T-cell (primary cell): ENCODE data around the gene CFAP46. TPM values are rescaled to one million over a fixed set of nuclear protein-coding genes. Genes with fewer than 3 reads are reported as not detected.

Source experiments
- ATAC-seq, 4 experiments: fragments of 200-7000 bp in 3 of 4; fragments of 150-1000 bp in 1 of 4; cut with Tn5 transposase; replicated peaks in 1 of 4; 1 replicate in 3 of 4; 2 replicates in 1 of 4; pipeline ENCODE4 v1.10.0; 2021; ENCODE audit warnings: moderate library complexity in 3 of 4, mild to moderate bottlenecking in 2 of 4, moderate number of reproducible peaks in 1 of 4
- CTCF ChIA-PET, 2 donors: fragments of 300-600 bp; sonication (Branson Sonifier 250); formaldehyde crosslinking; loops; one replicate each; lab custom pipeline; 2022; ENCODE audit warnings: antibody characterized with exemption in 2 of 2; lab: Charles Lee
- POLR2A ChIA-PET, 2 donors: fragments of 300-600 bp; sonication (Branson Sonifier 250); formaldehyde crosslinking; loops; one replicate each; lab custom pipeline; 2022; ENCODE audit warnings: antibody characterized with exemption in 2 of 2; lab: Charles Lee
- DNase-seq, 35 experiments: peaks; one replicate each; pipeline versions ENCODE4 v3.0.0 to v3.0.0-alpha.2; 2013 to 2023
- H3K27ac ChIP-seq: one replicate; pipeline ENCODE4 v1.5.1; 2013; ENCODE audit warnings: low read length
- H3K27me3 ChIP-seq, 2 experiments: replicated peaks in 1 of 2; 1 replicate in 1 of 2; 2 replicates in 1 of 2; pipeline versions ENCODE4 v1.6.1 to v1.7.0; 2013; ENCODE audit warnings: low read length in 1 of 2, mixed read lengths in 1 of 2; ENCODE audit not compliant: control insufficient read depth in 2 of 2, insufficient read depth in 2 of 2; ENCODE audit errors: extremely low read depth in 1 of 2
- H3K36me3 ChIP-seq, 2 donors: 1 replicate in 1 of 2; 2 replicates in 1 of 2; pipeline versions ENCODE4 v1.6.1 to v1.7.0; 2013; ENCODE audit warnings: low read length in 1 of 2; ENCODE audit not compliant: control insufficient read depth in 2 of 2, insufficient read depth in 1 of 2; ENCODE audit errors: extremely low read depth in 1 of 2
- H3K4me1 ChIP-seq, 2 experiments: 1 replicate in 1 of 2; 2 replicates in 1 of 2; pipeline versions ENCODE4 v1.6.1 to v1.7.0; 2013; ENCODE audit warnings: low read length in 2 of 2, mixed read lengths in 1 of 2; ENCODE audit not compliant: insufficient read depth in 2 of 2, control insufficient read depth in 1 of 2; ENCODE audit errors: extremely low read depth in 1 of 2
- H3K4me3 ChIP-seq, 2 donors: 1 replicate in 1 of 2; 2 replicates in 1 of 2; pipeline versions ENCODE4 v1.5.1 to v1.7.0; 2013; ENCODE audit warnings: mild to moderate bottlenecking in 2 of 2, low read length in 1 of 2, moderate library complexity in 1 of 2; ENCODE audit not compliant: control insufficient read depth in 1 of 2; ENCODE audit errors: extremely low read depth in 1 of 2
- H3K9me3 ChIP-seq: 2 replicates; pipeline ENCODE4 v1.7.0; 2013
- H3K27ac Mint-ChIP-seq, 2 donors: one replicate each; pipeline ENCODE4 v1.8.0; 2020 to 2021; ENCODE audit warnings: mild to moderate bottlenecking in 2 of 2, mixed read lengths in 2 of 2
- H3K27me3 Mint-ChIP-seq, 2 donors: one replicate each; pipeline ENCODE4 v1.8.0; 2021 to 2022; ENCODE audit warnings: mixed read lengths in 2 of 2
- H3K36me3 Mint-ChIP-seq: one replicate; pipeline ENCODE4 v1.8.0; 2021; ENCODE audit warnings: mixed read lengths
- H3K4me1 Mint-ChIP-seq, 3 donors: one replicate each; pipeline ENCODE4 v1.8.0; 2020 to 2022; ENCODE audit warnings: mixed read lengths in 3 of 3, mild to moderate bottlenecking in 1 of 3
- H3K4me3 Mint-ChIP-seq, 3 donors: one replicate each; pipeline ENCODE4 v1.8.0; 2020 to 2022; ENCODE audit warnings: mild to moderate bottlenecking in 3 of 3, mixed read lengths in 3 of 3, moderate library complexity in 3 of 3
- H3K9me3 Mint-ChIP-seq, 3 donors: one replicate each; pipeline ENCODE4 v1.8.0; 2020 to 2022; ENCODE audit warnings: mixed read lengths in 3 of 3
- WGBS: methylation state at CpG from one replicate; pipeline ENCODE4 v1.1.5; 2013; ENCODE audit warnings: missing lambda C conversion rate; ENCODE audit not compliant: insufficient coverage; 5-methylcytosine and 5-hydroxymethylcytosine counted together
- total RNA-seq, 35 experiments: library from RNA in 6 of 35; stranded (reverse) in 6 of 35; fragments of 120-200 nt in 1 of 35; gene quantifications; one replicate each; pipeline versions ENCODE4 v1.2.1 to v1.2.4 and lab custom pipeline; 2013 to 2026

CFAP46 gene
- total RNA-seq, 5 donors from 2014 or later (not counting 1 experiment from before 2014, with no cell fraction given), result not detected

GRCh38 chr10:132979491-132980425, 37.4 kb upstream of the CFAP46 start:
- peaks cover 0 to 5% (median 2%) of the 10 kb centered on the region in 3 donors for H3K4me1 Mint-ChIP-seq

GRCh38 chr10:132978542-132978941, 36.2 kb upstream of the CFAP46 start:
- H3K27ac Mint-ChIP-seq, result no peak overlapping the region
- peaks cover 0 to 23% of the 10 kb centered on the region in 2 experiments for H3K27me3 ChIP-seq
- no peaks in the 10 kb centered on the region for H3K9me3 Mint-ChIP-seq
- peaks cover 8 to 17% of the 10 kb centered on the region in 2 donors for H3K27me3 Mint-ChIP-seq
- ATAC-seq, result no peak
- H3K4me1 Mint-ChIP-seq, result peaks cover 0 to 5% (median 2%) of the 10 kb centered on the region in 3 donors
- no peaks in the 10 kb centered on the region for H3K9me3 ChIP-seq
- H3K4me3 Mint-ChIP-seq, result no peak overlapping the region
- DNase-seq, result no peak
- no peaks in the 10 kb centered on the region for H3K36me3 Mint-ChIP-seq
- H3K4me1 ChIP-seq, result no peaks in the 10 kb centered on the region
- H3K27ac ChIP-seq, result no peak overlapping the region
- no peaks in the 10 kb centered on the region for H3K36me3 ChIP-seq
- POLR2A ChIA-PET, result no interaction called here
- CTCF ChIA-PET, result no interaction called here
- H3K4me3 ChIP-seq, result no peak overlapping the region
- WGBS, result 68% methylated on average over 9 of the region's 9 CpGs

More at GRCh38 chr10:132979491-132980425, 37.4 kb upstream of the CFAP46 start:
- H3K36me3 ChIP-seq, result no peaks in the 10 kb centered on the region
- no peaks in the 10 kb centered on the region for H3K4me1 ChIP-seq
- CTCF ChIA-PET, result no interaction called here
- H3K27ac ChIP-seq, result no peak overlapping the region
- no peaks in the 10 kb centered on the region for H3K36me3 Mint-ChIP-seq
- DNase-seq (no peak), ATAC-seq (no peak)
- no peaks in the 10 kb centered on the region for H3K9me3 Mint-ChIP-seq
- WGBS, result 78% methylated on average over 22 of the region's 24 CpGs
- H3K27ac Mint-ChIP-seq, result no peak overlapping the region
- POLR2A ChIA-PET, result no interaction called here
- H3K27me3 Mint-ChIP-seq, result peaks cover 8 to 20% of the 10 kb centered on the region in 2 donors
- no peak overlapping the region for H3K4me3 Mint-ChIP-seq
- H3K27me3 ChIP-seq, result peaks cover 0 to 18% of the 10 kb centered on the region in 2 experiments
- H3K9me3 ChIP-seq, result no peaks in the 10 kb centered on the region
- H3K4me3 ChIP-seq, result no peak overlapping the region

GRCh38 chr10:132977807-132978206, 35.4 kb upstream of the CFAP46 start:
- no peak overlapping the region for H3K27ac Mint-ChIP-seq
- Histone ChIP-seq H3K36me3 (no peaks in the 10 kb centered on the region), H3K27ac (no peak overlapping the region), H3K27me3 (peaks cover 0 to 29% of the 10 kb centered on the region in 2 experiments), H3K4me1 (no peaks in the 10 kb centered on the region), H3K9me3 (no peaks in the 10 kb centered on the region), H3K4me3 (no peak overlapping the region)
- no peaks in the 10 kb centered on the region for H3K36me3 Mint-ChIP-seq
- ChIA-PET CTCF (no interaction called here), POLR2A (no interaction called here)
- H3K27me3 Mint-ChIP-seq, result peaks cover 8 to 19% of the 10 kb centered on the region in 2 donors
- H3K4me1 Mint-ChIP-seq, result peaks cover 0 to 5% (median 2%) of the 10 kb centered on the region in 3 donors
- no peaks in the 10 kb centered on the region for H3K9me3 Mint-ChIP-seq
- DNase-seq (no peak), ATAC-seq (no peak)
- no peak overlapping the region for H3K4me3 Mint-ChIP-seq
- WGBS, result 79% methylated on average over 27 of the region's 27 CpGs

- Histone ChIP-seq H3K4me3 (no peak overlapping the region), H3K27me3 (peaks cover 0 to 37% of the 10 kb centered on the region in 2 experiments), H3K9me3 (no peaks in the 10 kb centered on the region), H3K27ac (no peak overlapping the region), H3K4me1 (no peaks in the 10 kb centered on the region), H3K36me3 (no peaks in the 10 kb centered on the region)
- Mint-ChIP-seq H3K4me1 (peaks cover 0 to 5% (median 2%) of the 10 kb centered on the region in 3 donors), H3K4me3 (no peak overlapping the region), H3K27ac (no peak overlapping the region), H3K27me3 (peaks cover 8 to 23% of the 10 kb centered on the region in 2 donors), H3K9me3 (no peaks in the 10 kb centered on the region), H3K36me3 (no peaks in the 10 kb centered on the region)
- DNase-seq (no peak), ATAC-seq (no peak)
- CTCF ChIA-PET, result no interaction called here
- POLR2A ChIA-PET, result no interaction called here
- WGBS, result 91% methylated on average over 25 of the region's 25 CpGs
Measured at GRCh38 chr10:132977076-132977475, 34.7 kb upstream of the CFAP46 start.

- H3K36me3 Mint-ChIP-seq, result no peaks in the 10 kb centered on the region
- no peaks in the 10 kb centered on the region for H3K4me1 ChIP-seq
- H3K9me3 ChIP-seq, result no peaks in the 10 kb centered on the region
- H3K27ac Mint-ChIP-seq, result no peak overlapping the region
- no peak overlapping the region for H3K4me3 ChIP-seq
- 70% methylated on average over 26 of the region's 30 CpGs for WGBS
- no peak overlapping the region for H3K27ac ChIP-seq
- POLR2A ChIA-PET, result no interaction called here
- H3K4me1 Mint-ChIP-seq, result peaks cover 0 to 5% (median 2%) of the 10 kb centered on the region in 3 donors
- CTCF ChIA-PET, result no interaction called here
- no peaks in the 10 kb centered on the region for H3K36me3 ChIP-seq
- ATAC-seq (no peak), DNase-seq (no peak)
- peaks cover 0 to 3% (median 0%) of the 10 kb centered on the region in 3 donors for H3K9me3 Mint-ChIP-seq
- H3K27me3 ChIP-seq, result peaks cover 0 to 47% of the 10 kb centered on the region in 2 experiments
- H3K4me3 Mint-ChIP-seq, result no peak overlapping the region
- peaks cover 14 to 29% of the 10 kb centered on the region in 2 donors for H3K27me3 Mint-ChIP-seq
Measured at GRCh38 chr10:132975831-132976682, 33.7 kb upstream of the CFAP46 start.
